ENCODE data around the gene FAM24B.

FAM24B gene

GRCh38 chr10:122822973-122823690 is 56.2 kb downstream of the FAM24B start:
- DNase-seq (ENCODE audit: low read depth) = no peak

- no peak for DNase-seq (ENCODE audit: low read depth)
Observed at GRCh38 chr10:122821808-122822207, 57.6 kb downstream of the FAM24B start.

- DNase-seq (ENCODE audit: low read depth) = no peak
Observed at GRCh38 chr10:122815458-122815857, 63.9 kb downstream of the FAM24B start.

GRCh38 chr10:122814493-122814892 is 64.9 kb downstream of the FAM24B start:
- no peak for DNase-seq (ENCODE audit: low read depth)

- DNase-seq (ENCODE audit: low read depth) = no peak
Observed at GRCh38 chr10:122812751-122813150, 66.6 kb downstream of the FAM24B start.

GRCh38 chr10:122802282-122802681 is 77.1 kb downstream of the FAM24B start:
- no peak for DNase-seq (ENCODE audit: low read depth)

Measured in HS-5 (cell line).